B cell (primary cell): Measurements from ENCODE around the gene TMEM163. TPM values are rescaled to one million over a fixed set of nuclear protein-coding genes. Genes with fewer than 3 reads are reported as not detected.

ENCODE experiments used
- ATAC-seq: fragments of 200-7000 bp; cut with Tn5 transposase; one replicate; pipeline ENCODE4 v1.10.0; 2021; ENCODE audit warnings: low read depth, mild to moderate bottlenecking, moderate number of reproducible peaks, moderate library complexity
- CTCF ChIA-PET: fragments of 350-600 bp; sonication (Branson Sonifier 250); formaldehyde crosslinking; loops from one replicate; lab custom pipeline; 2021; ENCODE audit warnings: antibody characterized with exemption, inconsistent platforms; lab: Charles Lee
- POLR2A ChIA-PET: fragments of 350-600 bp; sonication (Branson Sonifier 250); formaldehyde crosslinking; loops from one replicate; lab custom pipeline; 2021; ENCODE audit warnings: antibody characterized with exemption; lab: Charles Lee
- DNase-seq: peaks from one replicate; pipeline ENCODE4 v3.0.0; 2013
- H2AFZ ChIP-seq: 2 replicates; pipeline ENCODE4 v1.6.1; 2012; ENCODE audit warnings: mild to moderate bottlenecking, low read depth, low read length; ENCODE audit not compliant: insufficient read depth, poor library complexity, severe bottlenecking
- H3K27ac ChIP-seq, 2 donors: 1 replicate in 1 of 2; 2 replicates in 1 of 2; pipeline ENCODE4 v1.5.1; 2012 to 2013; ENCODE audit warnings: low read length in 2 of 2, mild to moderate bottlenecking in 2 of 2, moderate library complexity in 1 of 2
- H3K27me3 ChIP-seq, 4 experiments: fragments of 200-600 bp in 1 of 4; sonication (generic) in 1 of 4; replicated peaks in 1 of 4; 1 replicate in 2 of 4; 2 replicates in 2 of 4; pipeline versions ENCODE4 v1.6.1 to v1.7.0; 2013 to 2016; ENCODE audit warnings: low read length in 3 of 4, mild to moderate bottlenecking in 2 of 4, mixed read lengths in 1 of 4, moderate library complexity in 1 of 4; ENCODE audit not compliant: insufficient read depth in 4 of 4, control insufficient read depth in 3 of 4; ENCODE audit errors: control extremely low read depth in 1 of 4
- H3K36me3 ChIP-seq, 2 experiments: replicated peaks in 1 of 2; 1 replicate in 1 of 2; 2 replicates in 1 of 2; pipeline versions ENCODE4 v1.6.1 to v1.7.1; 2013; ENCODE audit warnings: low read length in 1 of 2; ENCODE audit not compliant: insufficient read depth in 2 of 2, control insufficient read depth in 1 of 2; ENCODE audit errors: control extremely low read depth in 1 of 2, extremely low read depth in 1 of 2
- H3K4me1 ChIP-seq, 2 donors: fragments of 200-600 bp in 1 of 2; sonication (generic) in 1 of 2; 1 replicate in 1 of 2; 2 replicates in 1 of 2; pipeline versions ENCODE4 v1.5.1 to v1.6.1; 2013 to 2017; ENCODE audit warnings: low read length in 2 of 2; ENCODE audit not compliant: control insufficient read depth in 2 of 2, insufficient read depth in 2 of 2
- H3K4me2 ChIP-seq: replicated peaks from 2 replicates; pipeline ENCODE3; 2012; ENCODE audit warnings: mild to moderate bottlenecking, low read depth, low read length; ENCODE audit not compliant: poor library complexity, severe bottlenecking
- H3K4me3 ChIP-seq, 5 experiments: fragments of 200-600 bp in 1 of 5; sonication (generic) in 1 of 5; 1 replicate in 3 of 5; 2 replicates in 2 of 5; pipeline versions ENCODE4 v1.5.1 to v1.7.0; 2011 to 2016; ENCODE audit warnings: low read length in 4 of 5, mild to moderate bottlenecking in 4 of 5, low read depth in 2 of 5, control low read depth in 1 of 5, moderate library complexity in 1 of 5; ENCODE audit not compliant: insufficient read depth in 1 of 5; ENCODE audit errors: control extremely low read depth in 1 of 5, extremely low read depth in 1 of 5
- H3K79me2 ChIP-seq: fragments of 200-600 bp; sonication (generic); one replicate; pipeline ENCODE4 v1.6.0; 2016; ENCODE audit warnings: low read length; ENCODE audit not compliant: control insufficient read depth, insufficient read depth
- H3K9ac ChIP-seq: fragments of 200-600 bp; sonication (generic); 2 replicates; pipeline ENCODE4 v1.6.1; 2017; ENCODE audit warnings: mild to moderate bottlenecking, low read length, moderate library complexity
- H3K9me3 ChIP-seq, 3 donors: one replicate each; pipeline versions ENCODE4 v1.6.1 to v1.7.1; 2013; ENCODE audit warnings: low read length in 2 of 3; ENCODE audit not compliant: control insufficient read depth in 2 of 3, insufficient read depth in 1 of 3; ENCODE audit errors: control extremely low read depth in 1 of 3
- H4K20me1 ChIP-seq: 2 replicates; pipeline ENCODE4 v1.6.0; 2012; ENCODE audit warnings: mild to moderate bottlenecking, low read length; ENCODE audit not compliant: insufficient read depth, control insufficient read depth, poor library complexity, severe bottlenecking
- H3K27ac Mint-ChIP-seq: one replicate; pipeline ENCODE4 v1.8.0; 2021; ENCODE audit warnings: mixed read lengths
- H3K27me3 Mint-ChIP-seq: one replicate; pipeline ENCODE4 v1.8.0; 2021; ENCODE audit warnings: mixed read lengths
- H3K4me1 Mint-ChIP-seq: one replicate; pipeline ENCODE4 v1.8.0; 2021; ENCODE audit warnings: mixed read lengths
- H3K4me3 Mint-ChIP-seq: one replicate; pipeline ENCODE4 v1.8.0; 2021; ENCODE audit warnings: mixed read lengths
- H3K9me3 Mint-ChIP-seq: one replicate; pipeline ENCODE4 v1.8.0; 2022; ENCODE audit warnings: mixed read lengths; ENCODE audit not compliant: insufficient read depth
- CTCF ChIP-seq: fragments of 200-600 bp; IDR thresholded peaks from one replicate; pipeline ENCODE4 v1.8.0; 2022; ENCODE audit warnings: antibody characterized with exemption, mild to moderate bottlenecking
- EZH2 ChIP-seq: IDR thresholded peaks from 2 replicates; pipeline ENCODE4 v1.6.1; 2012; ENCODE audit warnings: borderline replicate concordance, low read depth, mild to moderate bottlenecking, moderate library complexity, low read length; ENCODE audit not compliant: insufficient read depth, poor library complexity, severe bottlenecking
- WGBS: methylation state at CpG from one replicate; pipeline ENCODE4 v1.1.5; 2013; ENCODE audit warnings: missing lambda C conversion rate; ENCODE audit not compliant: insufficient coverage; 5-methylcytosine and 5-hydroxymethylcytosine counted together
- intact Hi-C: fragments of 100-400 bp; cut with micrococcal nuclease; formaldehyde crosslinking; loops from one replicate; pipeline ENCODE4 v1.10.0; 2022
- polyA plus RNA-seq: library from polyadenylated mRNA; depleted of rRNA; stranded (reverse); fragments of >200 nt; gene quantifications from 2 replicates; pipeline ENCODE4 v1.2.3, GENCODE V29; 2012
- total RNA-seq, 2 donors: library from RNA; stranded (reverse); fragments of 120-200 nt in 1 of 2; gene quantifications; 1 replicate in 1 of 2; 2 replicates in 1 of 2; pipeline versions ENCODE4 v1.2.3 to v1.2.4, GENCODE V29; 2013 to 2022

Gene TMEM163
- total and polyA plus RNA-seq, 2 donors (not counting 1 experiment from before 2014, with no cell fraction given) = 2.6 to 5.6 TPM

- Histone ChIP-seq H3K27ac (no peak overlapping the region), H3K36me3 (no peaks in the 10 kb centered on the region), H3K27me3 (peaks cover 0 to 28% (median 1%) of the 10 kb centered on the region in 4 experiments), H3K9ac (no peak overlapping the region), H3K79me2 (no peaks in the 10 kb centered on the region), H3K4me3 (no peak overlapping the region), H3K9me3 (no peaks in the 10 kb centered on the region), H4K20me1 (no peaks in the 10 kb centered on the region), H3K4me1 (peaks cover 17 to 27% of the 10 kb centered on the region in 2 donors), H2AFZ (no peak overlapping the region), H3K4me2 (no peak overlapping the region)
- POLR2A ChIA-PET = no interaction called here
- Mint-ChIP-seq H3K4me1 (peaks cover 52% of the 10 kb centered on the region), H3K4me3 (no peak overlapping the region), H3K9me3 (no peaks in the 10 kb centered on the region), H3K27ac (no peak overlapping the region), H3K27me3 (peaks cover 12% of the 10 kb centered on the region)
- no CpG with 5 or more reads among the region's 3 CpGs for WGBS
- no peak for ATAC-seq
- CTCF ChIA-PET = interaction anchor here (1.6 kb wide), 1 partner anchor 71 kb away, joined by 3 read pairs; no protein-coding TSS in a partner anchor
- TF ChIP-seq EZH2 (no peak), CTCF (no peak)
- no peak for DNase-seq
- intact Hi-C loops = no loop called here
These were observed 7.1 kb downstream of the TMEM163 start for GRCh38 chr2:134711692-134712091.

- no peak overlapping the region for H2AFZ ChIP-seq
- H3K27ac Mint-ChIP-seq = no peak overlapping the region
- peaks cover 41% of the 10 kb centered on the region for H3K4me1 Mint-ChIP-seq
- H3K4me1 ChIP-seq = peaks cover 18 to 26% of the 10 kb centered on the region in 2 donors
- no peaks in the 10 kb centered on the region for H3K9me3 Mint-ChIP-seq
- H3K4me3 Mint-ChIP-seq = no peak overlapping the region
- no peak for TF ChIP-seq CTCF
- TF ChIP-seq EZH2 = no peak
- intact Hi-C loops = no loop called here
- POLR2A ChIA-PET = interaction anchor here (0.5 kb wide), 1 partner anchor 33 kb away, joined by 3 read pairs; no protein-coding TSS in a partner anchor
- no peak overlapping the region for H3K4me3 ChIP-seq
- H3K4me2 ChIP-seq = peak overlapping the region; percentile 61
- H3K27me3 Mint-ChIP-seq = peaks cover 12% of the 10 kb centered on the region
- CTCF ChIA-PET = no interaction called here
- no peak overlapping the region for H3K27ac ChIP-seq
- no peaks in the 10 kb centered on the region for H4K20me1 ChIP-seq
- no peak for ATAC-seq
- H3K9ac ChIP-seq = no peak overlapping the region
- H3K79me2 ChIP-seq = peaks cover 3% of the 10 kb centered on the region
- H3K9me3 ChIP-seq = no peaks in the 10 kb centered on the region
- WGBS = 90% methylated on average over 3 of the region's 5 CpGs
- no peak for DNase-seq
- peaks cover 0 to 32% (median 1%) of the 10 kb centered on the region in 4 experiments for H3K27me3 ChIP-seq
- no peaks in the 10 kb centered on the region for H3K36me3 ChIP-seq
These were observed 11.5 kb downstream of the TMEM163 start for GRCh38 chr2:134707330-134707676.
